HG02943 (cell line): ENCODE results near the gene CHRM2.
"Not testable (repeated sequence)": the region's sequence is repeated elsewhere in the genome, so short reads cannot be mapped to it uniquely, and the experiment has no call there.

ENCODE experiments used
- ATAC-seq: cut with Tn5 transposase; IDR thresholded peaks from one replicate; pipeline ENCODE4 v1.9.1; 2021; ENCODE audit warnings: mild to moderate bottlenecking, low read depth, moderate library complexity; ENCODE audit not compliant: unreplicated experiment

Gene CHRM2

DNA sequence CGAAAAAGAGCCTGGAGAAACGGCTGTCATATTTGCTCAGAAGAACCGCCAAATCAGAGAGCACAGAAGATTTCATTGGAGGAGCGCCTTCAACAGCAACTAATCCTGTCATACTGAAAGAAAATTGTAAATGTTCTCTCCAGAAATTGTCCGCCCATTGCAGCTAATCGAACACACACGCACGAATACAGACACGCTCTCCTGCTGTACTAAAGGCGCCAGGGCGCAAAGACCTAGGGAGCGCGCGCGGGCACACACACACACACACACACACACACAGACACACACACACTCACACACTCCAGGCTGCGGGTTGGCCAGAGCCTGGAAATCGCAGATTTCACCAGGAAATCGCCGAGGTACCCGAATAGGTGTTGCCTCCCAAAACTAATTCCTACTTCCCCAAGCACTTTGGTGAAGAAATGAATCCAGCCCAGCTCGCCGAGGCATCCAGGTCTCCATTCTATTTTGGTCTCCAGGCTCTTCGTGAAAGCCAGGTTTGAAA, at the start of gene CHRM2:
TSS of gene CHRM2 (plus strand) at position 157 of the 505 bp plus-strand sequence. CDS start 146,214 bp downstream, outside the sequence.
- no peak for ATAC-seq

DNA sequence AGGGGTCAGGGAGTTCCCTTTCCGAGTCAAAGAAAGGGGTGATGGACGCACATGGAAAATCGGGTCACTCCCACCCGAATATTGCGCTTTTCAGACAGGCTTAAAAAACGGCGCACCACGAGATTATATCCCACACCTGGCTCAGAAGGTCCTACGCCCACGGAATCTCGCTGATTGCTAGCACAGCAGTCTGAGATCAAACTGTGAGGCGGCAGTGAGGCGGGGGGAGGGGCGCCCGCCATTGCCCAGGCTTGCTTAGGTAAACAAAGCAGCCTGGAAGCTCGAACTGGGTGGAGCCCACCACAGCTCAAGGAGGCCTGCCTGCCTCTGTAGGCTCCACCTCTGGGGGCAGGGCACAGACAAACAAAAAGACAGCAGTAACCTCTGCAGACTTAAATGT, 37.1 kb upstream of the CHRM2 start:
- ATAC-seq = not testable (repeated sequence)

DNA sequence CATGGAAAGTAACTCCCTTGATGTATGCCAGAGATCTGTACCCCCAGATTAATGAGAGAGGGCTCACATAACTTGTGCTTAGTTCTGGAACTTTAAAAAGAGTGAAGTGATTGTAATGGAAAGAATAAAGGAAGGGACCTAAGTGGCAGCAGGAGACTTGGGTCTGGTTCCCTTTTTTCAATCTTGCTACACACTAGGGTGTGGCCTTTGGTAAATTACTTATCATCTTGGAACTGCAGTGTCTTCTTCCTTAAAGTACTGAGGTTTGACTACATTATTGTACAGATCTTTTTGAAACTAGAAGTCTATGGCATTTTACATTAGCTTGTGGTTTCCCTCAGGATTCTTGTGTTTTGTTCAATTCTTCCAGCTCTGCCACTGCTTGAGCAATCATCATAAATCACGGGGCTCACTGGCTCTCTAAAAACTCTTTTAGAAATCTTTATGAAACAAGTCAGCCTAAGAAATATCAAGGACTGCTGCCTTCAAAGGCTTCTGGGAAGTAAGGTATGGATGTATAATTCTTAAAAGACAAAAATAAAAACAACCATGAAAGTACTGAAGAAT, 22.5 kb upstream of the CHRM2 start:
- no peak for ATAC-seq

DNA sequence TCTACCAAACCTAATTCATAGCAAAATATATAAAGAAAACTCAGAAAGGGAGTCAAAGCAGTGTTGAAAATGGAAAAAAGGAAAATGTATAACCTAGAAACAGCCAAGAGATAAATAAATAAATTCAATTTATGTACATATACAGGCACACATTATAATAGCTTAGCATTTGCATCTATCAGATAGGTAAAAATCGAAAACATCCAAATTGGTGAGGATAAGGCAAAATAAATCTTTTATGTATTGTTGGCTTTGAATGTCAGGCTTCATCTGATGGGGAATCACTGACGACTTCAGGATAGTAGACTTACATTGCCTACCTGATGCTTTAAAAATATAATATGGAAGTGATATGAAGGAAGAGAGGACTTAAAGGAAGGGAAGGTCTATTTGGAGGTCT, 20.6 kb upstream of the CHRM2 start:
- ATAC-seq = no peak

DNA sequence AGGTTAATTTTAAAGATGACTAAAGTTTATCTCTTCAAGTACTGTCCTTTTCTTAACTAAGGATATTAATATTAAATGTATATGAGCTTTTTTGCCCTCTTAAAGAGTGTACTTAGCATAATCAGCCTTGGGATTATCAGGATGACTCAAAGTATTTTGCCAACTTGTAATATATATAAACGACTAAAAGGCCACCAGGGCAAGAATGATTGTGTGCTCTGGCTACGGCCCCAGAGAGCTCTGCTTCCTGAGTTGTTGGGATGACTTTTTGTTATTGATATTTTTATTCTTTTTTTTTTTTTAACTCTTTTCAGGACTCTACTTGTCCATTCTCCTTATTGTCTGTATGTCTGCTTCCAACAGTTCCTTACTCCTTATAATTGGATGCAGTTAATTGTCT, 14.8 kb upstream of the CHRM2 start:
- ATAC-seq = no peak

DNA sequence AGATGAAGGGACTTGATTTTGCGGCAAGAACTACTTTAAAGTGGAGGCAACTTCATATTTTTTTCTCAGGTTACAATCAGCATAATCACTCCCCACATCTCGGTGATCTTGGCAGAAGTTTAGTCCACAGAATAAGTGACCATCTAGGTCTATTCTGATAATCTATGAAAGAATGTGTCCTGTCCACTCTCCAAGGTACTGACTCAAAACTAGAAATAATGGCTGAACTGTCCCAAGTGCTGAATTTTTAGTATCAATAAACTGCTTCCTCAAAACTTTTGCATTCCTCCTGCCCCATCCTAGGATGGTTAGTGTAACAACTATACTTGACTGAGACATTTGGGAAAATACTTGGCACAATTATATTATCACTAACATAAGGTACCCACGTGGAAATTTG, 10.9 kb upstream of the CHRM2 start:
- ATAC-seq = no peak

DNA sequence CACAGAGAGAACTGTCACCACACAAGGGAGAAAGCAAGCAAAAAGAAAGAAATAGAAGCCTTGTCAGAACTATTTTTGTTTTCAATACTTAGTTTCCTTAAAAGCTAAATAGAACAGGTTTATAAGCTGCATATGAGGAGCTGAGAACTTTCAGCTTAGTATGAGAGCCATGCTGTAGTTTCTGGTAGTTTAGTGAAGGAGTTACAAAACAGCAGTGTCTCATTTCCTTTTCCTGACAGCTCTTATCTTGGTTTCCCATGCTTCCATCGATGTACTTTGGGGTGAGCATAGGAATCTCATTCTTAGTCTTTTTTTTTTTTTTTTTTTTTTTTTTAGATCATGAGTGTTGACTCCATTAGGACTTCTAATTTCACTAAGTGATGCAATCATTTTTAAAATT, 8.6 kb upstream of the CHRM2 start:
- ATAC-seq = no peak

DNA sequence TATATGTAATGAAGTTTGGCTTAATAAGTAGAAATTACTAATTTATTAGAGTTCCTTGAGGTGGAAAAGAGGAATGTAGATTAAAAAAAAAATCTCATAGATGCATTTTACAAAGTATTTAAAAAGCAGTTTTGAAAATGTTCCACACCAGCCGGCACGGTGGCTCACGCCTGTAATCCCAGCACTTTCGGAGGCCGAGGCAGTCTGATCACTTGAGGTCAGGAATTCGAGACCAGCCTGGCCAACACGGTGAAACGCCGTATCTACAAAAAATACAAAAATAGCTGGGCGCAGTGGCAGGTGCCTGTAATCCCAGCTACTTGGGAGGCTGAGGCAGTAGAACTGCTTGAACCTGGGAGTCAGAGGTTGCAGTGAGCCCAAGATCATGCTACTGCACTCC, 3.2 kb upstream of the CHRM2 start:
- ATAC-seq = no peak

DNA sequence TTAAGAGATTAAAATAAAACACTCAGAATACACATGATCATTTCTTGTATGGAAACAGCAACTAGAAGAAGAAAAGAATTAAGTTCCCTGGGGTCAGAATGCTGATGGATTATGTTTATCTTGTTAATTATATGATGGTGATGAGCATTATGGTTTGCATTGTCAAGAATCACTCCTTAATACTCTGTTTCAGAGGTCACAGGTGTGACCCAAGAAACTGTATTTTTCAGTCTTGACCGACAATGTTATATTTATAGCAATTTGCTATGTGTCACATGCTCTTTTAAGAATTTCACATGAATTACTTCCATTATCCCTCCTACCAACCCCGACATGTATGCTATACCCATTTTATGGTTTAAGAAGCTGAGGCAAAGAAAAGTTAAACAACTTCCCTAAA, 2.7 kb upstream of the CHRM2 start:
- no peak for ATAC-seq

DNA sequence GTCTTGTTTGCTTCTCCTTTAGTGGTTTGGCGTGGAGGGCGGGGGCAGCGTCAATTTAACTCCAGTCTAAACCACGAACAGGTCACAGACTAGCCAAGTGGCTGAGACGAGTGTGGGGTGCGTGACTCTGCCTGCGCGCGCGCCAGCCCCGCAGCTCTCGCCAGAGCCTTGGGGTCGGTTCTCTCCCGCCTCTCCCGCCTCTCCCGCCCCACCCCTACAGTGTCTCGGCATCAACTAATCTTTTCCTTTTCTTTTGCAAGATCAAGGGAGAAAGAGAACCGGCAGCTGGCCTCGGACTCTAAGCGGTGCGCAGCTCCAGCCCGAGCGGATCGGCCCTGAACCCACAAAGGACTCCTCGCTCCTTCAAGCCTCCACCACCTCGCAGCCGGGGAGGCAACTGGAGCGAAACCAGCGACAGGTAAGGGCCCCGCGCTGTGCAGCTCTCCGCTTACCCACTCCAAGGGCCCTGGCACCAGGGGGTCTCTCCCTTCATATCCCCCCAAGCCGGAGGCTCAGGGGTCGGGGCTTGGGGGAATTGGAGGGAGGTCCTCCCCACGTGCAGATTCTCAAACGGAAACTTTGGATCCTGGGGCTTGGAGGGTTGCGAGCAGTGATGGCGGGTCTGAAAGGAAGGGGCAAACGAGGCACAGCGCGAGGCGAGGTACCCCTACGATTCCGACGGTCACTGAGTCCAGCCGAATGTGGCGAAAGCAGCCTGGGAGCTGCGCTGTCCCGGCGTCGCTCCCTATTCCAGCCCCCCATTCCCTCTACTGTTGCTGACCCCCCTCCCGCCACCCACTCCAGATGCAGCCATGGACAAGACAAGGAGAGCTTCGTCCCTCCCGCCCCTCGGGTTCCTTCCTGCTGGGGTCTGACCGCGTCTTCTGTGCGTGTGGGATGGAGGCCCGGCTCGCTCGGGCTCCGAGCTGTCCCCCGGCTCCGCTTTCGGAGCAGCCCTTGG, 829 bp downstream of the CHRM2 start:
- no peak for ATAC-seq

DNA sequence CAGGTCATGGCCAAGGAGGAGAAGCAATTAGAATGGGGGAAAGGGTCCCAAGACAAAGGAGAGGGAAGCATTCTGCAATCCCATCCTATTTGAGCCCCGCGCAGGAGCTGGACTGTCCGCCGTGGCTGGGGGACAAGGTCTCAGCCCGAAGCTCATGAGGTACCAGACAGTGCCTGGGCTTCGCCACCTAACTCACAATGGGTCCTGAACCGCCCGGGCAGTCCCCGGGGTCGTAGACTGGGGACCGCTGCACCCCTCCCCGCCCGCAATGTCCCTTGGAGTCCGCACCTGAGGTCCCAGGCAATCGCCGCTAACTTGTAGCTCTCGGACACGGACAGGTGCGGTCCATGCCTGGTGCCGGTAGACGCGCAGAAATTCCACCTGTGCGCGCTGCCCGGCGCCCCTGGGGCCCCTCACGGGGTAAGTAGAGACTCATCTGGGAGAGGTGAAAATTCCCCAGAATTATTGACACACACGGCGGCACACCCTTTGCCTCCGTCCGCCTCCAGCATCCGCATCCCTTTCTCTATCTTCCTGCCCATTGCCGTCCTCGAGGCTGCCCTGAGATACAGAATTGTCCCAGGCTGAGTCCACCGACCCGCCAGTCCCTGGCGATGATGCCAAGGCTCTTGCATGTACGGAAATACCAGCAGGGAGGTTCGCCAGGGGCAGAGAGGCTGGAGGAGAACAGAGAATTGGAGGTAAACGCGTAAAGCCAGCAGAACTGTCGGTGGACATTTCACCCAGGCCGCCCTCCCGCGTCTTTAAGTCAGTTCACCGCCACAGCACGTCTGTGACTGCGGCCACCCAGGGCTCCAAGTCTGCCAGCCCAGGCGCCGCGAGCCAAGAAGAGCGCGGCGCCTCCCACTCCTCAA, 1.8 kb downstream of the CHRM2 start:
- ATAC-seq = no peak

DNA sequence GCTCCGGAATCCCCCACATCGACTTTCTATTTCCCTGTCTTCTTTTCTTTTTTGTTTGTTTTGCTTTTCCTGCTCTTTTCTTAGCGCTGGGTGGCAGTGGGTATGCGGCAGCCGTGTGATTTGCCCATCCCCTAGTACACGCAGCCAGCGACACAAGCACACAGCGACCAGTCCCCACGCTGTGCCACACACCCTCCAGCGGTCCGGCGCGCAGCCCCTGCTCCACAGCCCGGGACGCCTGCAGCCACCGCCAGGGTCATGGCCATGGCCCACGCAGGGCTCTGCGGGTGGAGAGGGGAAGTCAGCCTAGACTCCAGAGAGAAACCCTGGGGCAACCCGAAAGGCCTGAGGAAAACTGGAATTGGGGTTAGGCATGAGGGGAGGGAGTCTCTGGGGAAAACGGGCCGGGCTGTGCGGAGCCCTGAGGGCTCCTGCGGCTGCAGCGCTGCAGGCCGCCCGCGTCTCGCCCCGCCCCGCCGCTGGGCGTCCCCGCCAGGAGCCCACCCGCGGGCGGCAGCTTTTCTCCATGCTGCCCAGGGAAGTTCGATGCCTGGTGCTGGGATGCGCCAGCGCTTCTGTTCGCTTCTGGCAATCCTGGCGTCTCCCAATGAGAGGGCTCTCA, 2.5 kb downstream of the CHRM2 start:
- no peak for ATAC-seq

DNA sequence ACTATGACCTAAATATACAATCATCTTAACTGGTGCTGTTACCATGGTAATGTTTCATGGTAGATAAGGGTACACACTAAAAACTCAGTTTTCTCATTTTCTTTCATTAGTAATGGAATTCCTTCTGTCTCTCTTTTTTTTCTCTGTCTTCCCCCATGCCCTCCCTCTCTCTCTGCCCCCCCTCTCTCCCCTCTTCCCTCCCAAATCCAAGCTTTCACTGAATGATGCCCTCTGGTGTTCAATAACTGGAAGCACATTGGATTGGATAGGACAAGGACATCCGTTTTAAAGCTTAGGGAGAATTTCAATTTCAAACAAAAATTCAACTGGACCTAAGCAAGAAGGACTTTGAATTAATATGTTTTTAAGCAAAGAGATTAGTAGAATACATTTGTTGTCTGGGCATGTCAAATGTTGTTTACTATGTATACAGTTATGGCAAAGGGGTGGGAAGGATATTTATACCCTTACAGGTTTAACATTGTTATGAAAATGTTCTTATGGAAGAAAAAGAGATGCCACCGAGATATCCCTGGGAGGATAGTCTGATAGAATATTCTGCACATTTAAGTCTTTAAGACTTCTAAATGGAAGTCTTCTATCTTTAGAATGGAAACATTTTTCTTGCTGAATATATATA, 6.1 kb downstream of the CHRM2 start:
- no peak for ATAC-seq

DNA sequence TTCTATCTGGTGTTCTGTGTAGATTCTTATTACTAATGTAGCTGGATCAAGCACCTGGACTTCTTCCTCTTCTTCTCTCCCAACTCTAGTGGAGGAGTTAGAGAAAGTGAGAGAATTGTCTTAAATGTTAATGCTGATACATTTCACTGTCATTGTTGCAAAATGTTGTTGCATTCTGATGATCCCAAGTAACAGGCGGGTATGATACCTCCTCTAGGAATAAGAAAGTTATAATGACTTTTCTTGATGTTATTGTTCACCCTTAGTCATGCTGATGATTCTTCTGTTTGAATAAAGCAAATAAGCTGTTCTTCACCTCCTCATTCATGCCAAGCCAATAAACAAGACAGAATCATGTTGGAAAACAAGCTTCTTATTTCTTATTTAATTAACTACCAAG, 9.1 kb downstream of the CHRM2 start:
- no peak for ATAC-seq

DNA sequence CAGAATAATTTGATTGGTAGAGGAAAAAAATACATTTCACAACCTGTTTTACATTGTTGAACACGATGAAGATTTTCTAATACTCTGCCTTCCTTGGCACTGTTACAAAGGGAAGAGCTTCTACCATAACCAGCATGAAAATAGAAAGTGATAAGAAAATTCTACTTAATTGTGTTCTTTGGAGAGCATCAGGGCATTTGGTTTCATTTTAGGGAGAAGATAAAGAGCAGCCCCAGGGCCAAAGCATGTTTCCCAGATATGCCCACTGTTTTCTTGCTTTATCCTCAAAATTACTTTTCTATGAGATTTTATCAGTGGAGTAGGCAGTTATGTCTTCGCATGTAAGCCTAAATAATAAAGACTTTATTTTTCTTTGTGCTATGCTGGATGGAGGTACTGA, 9.5 kb downstream of the CHRM2 start:
- no peak for ATAC-seq

DNA sequence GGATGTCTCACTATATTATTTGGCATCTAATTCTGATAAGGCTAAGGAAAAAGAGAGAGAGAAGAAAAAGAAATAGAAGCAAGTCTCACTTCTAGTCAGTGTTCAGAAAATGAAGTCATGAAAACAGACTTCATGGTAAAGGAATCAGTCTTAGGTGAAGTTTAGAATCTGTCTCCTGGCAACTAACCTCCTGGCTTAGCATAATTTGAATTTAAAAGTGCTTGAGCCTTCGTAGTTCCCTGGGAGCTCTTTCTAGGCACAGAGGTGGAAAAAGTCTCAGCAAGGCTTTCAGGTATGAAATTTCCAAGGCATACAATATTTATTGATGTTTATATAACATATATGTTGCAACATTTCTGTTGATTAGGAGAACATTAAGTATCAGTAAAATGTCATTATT, 10.4 kb downstream of the CHRM2 start:
- ATAC-seq = no peak

DNA sequence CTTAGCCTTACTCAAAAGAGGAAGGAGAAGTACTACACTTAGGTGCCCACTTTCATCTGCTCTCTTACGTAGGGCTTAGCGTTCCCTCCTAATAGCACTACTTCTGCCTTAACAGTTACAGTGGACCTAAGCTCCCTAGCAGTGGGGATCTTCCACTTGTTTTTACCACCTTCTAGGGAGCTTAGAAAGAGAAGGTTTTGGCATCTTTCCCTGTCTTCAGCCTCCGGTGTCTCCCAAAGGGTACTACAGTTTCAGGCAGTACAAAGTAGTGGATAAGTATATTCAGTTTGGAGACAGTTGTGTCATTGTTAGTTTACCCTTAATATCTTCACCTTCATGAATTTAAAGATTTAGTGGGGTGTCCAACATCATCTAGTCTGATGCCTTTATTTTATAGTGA, 14.6 kb downstream of the CHRM2 start:
- no peak for ATAC-seq

DNA sequence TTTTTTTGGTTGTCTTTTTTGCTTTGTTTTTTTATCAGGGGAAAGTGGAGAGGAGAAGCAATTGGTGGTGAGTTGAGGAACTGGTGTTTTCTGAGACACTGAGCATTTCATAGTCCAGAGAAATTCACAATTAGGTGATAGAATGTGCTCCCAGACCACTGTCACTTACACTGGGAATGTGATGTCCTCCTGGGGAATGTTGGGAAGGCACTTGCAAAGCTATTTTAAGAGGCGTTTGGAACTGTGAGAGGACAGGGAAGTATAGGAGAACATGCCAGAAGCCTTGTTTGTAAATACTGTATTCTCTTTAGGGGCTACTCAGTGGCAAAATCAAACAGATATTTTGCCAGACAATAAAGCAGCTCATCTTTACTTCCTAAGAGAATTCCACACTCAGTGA, 16.0 kb downstream of the CHRM2 start:
- no peak for ATAC-seq

DNA sequence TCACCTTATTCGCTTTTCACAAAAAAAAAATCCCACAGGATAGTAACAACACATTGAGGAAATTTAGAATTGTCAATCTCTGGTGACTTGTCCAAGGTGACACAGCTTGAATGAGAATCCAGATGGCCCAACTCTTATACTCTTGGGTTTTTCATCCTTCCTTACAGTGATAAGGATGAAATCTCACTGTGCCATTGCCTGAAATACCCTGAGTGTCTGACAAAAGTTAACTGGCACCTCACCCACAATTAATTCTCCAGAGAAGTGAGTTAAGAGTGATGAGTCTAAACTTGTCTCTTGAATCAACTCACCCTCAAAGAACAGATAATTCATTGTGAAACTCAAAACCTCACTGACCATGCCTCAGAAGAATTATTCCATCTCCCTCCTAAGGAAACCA, 18.9 kb downstream of the CHRM2 start:
- ATAC-seq = no peak

DNA sequence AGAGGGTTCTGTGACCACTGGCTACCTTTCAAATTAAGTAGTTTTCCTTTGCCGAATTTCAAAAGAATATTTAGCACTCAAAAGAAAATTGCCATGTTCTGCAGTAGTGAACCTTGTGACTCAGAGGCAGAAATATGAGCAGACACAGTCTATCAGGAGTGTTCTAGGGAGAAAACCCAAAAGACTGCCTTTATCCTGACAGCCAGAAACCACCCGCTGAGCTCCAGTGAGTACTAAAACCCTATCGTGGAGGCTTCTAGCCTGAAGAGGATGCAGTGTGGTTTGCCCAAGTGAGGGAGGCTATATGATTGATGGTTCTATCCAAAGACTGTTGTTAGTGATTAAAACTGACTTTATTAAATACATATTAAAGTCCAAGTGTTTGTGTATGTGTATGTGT, 21.9 kb downstream of the CHRM2 start:
- ATAC-seq = no peak
